Right lobe of liver (tissue), 4 donors: ENCODE measurements around the gene NPAS2.

ENCODE experiments used
- CTCF ChIP-seq, 4 donors: fragments of 200-600 bp in 3 of 4; fragments of 450-650 bp in 1 of 4; IDR thresholded peaks; one replicate each; pipeline versions ENCODE4 v1.5.1 to v1.8.0; 2016 to 2022; ENCODE audit warnings: antibody characterized with exemption in 4 of 4, mild to moderate bottlenecking in 2 of 4
- POLR2A ChIP-seq: fragments of 450-650 bp; IDR thresholded peaks from one replicate; pipeline ENCODE4 v1.6.1; 2017; ENCODE audit warnings: antibody characterized with exemption, mild to moderate bottlenecking
- donor health status: DM: no; HTN: no; CAD: no.
- donor health status: DM: no; HTN: no; CAD: no.
- donor health status: DM: no; HTN: yes; CAD: no.

- TF ChIP-seq CTCF (IDR thresholded peaks at IDR 0.05) (no peak), POLR2A (no peak)
These were observed 170.2 kb downstream of the NPAS2 start for GRCh38 chr2:100990166-100990565.
